Subcutaneous abdominal adipose tissue (tissue), 5 donors: ENCODE results near the gene PYGB.

Source experiments
- H3K27ac ChIP-seq: one replicate; pipeline ENCODE4 v1.7.0; 2013; ENCODE audit warnings: low read depth, mild to moderate bottlenecking, inconsistent platforms, low read length, moderate library complexity
- H3K27me3 ChIP-seq, 5 donors: one replicate each; pipeline ENCODE4 v1.7.0; 2013; ENCODE audit warnings: low read length in 5 of 5, inconsistent platforms in 1 of 5; ENCODE audit not compliant: control insufficient read depth in 5 of 5, insufficient read depth in 4 of 5
- H3K36me3 ChIP-seq, 5 donors: one replicate each; pipeline ENCODE4 v1.7.0; 2013; ENCODE audit warnings: low read length in 5 of 5; ENCODE audit not compliant: control insufficient read depth in 5 of 5, insufficient read depth in 5 of 5
- H3K4me1 ChIP-seq, 5 donors: one replicate each; pipeline ENCODE4 v1.7.0; 2013; ENCODE audit warnings: low read length in 5 of 5, mild to moderate bottlenecking in 3 of 5, moderate library complexity in 1 of 5; ENCODE audit not compliant: control insufficient read depth in 5 of 5, insufficient read depth in 5 of 5
- H3K4me3 ChIP-seq, 5 donors: one replicate each; pipeline ENCODE4 v1.7.0; 2013; ENCODE audit warnings: low read length in 5 of 5, low read depth in 1 of 5
- H3K9ac ChIP-seq, 5 donors: one replicate each; pipeline ENCODE4 v1.7.0; 2013; ENCODE audit warnings: low read length in 5 of 5, mild to moderate bottlenecking in 4 of 5, moderate library complexity in 3 of 5
- H3K9me3 ChIP-seq, 5 donors: one replicate each; pipeline ENCODE4 v1.7.0; 2013; ENCODE audit warnings: low read length in 5 of 5; ENCODE audit not compliant: control insufficient read depth in 5 of 5
- donor health status: healthy.
- donor health status: healthy.
- donor health status: healthy.
- donor health status: healthy.
- donor health status: healthy.

PYGB gene

DNA sequence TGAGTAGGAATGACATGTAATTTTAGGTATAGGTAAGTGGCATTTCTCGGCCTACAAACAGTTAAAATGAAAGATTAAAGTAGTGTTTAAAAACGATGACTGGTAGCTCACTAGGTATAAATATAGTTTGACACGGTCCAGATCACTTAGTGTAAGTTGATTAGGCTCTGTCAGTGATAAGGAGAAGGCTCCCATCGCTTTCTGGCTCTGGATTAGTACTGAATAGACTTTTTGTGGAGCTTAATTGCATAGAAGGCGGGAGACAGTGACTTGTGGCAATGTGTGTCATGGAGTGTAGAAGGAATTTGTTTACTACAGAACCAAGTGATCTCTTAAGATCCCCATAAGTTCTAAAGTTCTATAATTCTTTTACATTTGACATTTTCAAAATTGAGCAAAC is 6.7 kb downstream of the PYGB start:
- no peaks in the 10 kb centered on the region for H3K27me3 ChIP-seq
- peak overlapping the region; percentile 76 for H3K27ac ChIP-seq
- peaks cover 11 to 76% (median 68%) of the 10 kb centered on the region in 5 donors for H3K4me1 ChIP-seq
- H3K4me3 ChIP-seq: no peak overlapping the region
- H3K9ac ChIP-seq: peak overlapping the region in 3 of 5 donors; percentile 27 to 69 (median 66)
- no peaks in the 10 kb centered on the region for H3K9me3 ChIP-seq
- H3K36me3 ChIP-seq: peaks cover 0 to 14% (median 8%) of the 10 kb centered on the region in 5 donors

- H3K27ac ChIP-seq: peak overlapping the region; percentile 76
- peaks cover 0 to 20% (median 14%) of the 10 kb centered on the region in 5 donors for H3K36me3 ChIP-seq
- H3K27me3 ChIP-seq: no peaks in the 10 kb centered on the region
- no peak overlapping the region for H3K4me3 ChIP-seq
- peak overlapping the region in 3 of 5 donors; percentile 27 to 74 (median 66) for H3K9ac ChIP-seq
- H3K9me3 ChIP-seq: no peaks in the 10 kb centered on the region
- H3K4me1 ChIP-seq: peaks cover 11 to 71% (median 64%) of the 10 kb centered on the region in 5 donors
These were observed 7.2 kb downstream of the PYGB start for GRCh38 chr20:25254986-25255680.

DNA sequence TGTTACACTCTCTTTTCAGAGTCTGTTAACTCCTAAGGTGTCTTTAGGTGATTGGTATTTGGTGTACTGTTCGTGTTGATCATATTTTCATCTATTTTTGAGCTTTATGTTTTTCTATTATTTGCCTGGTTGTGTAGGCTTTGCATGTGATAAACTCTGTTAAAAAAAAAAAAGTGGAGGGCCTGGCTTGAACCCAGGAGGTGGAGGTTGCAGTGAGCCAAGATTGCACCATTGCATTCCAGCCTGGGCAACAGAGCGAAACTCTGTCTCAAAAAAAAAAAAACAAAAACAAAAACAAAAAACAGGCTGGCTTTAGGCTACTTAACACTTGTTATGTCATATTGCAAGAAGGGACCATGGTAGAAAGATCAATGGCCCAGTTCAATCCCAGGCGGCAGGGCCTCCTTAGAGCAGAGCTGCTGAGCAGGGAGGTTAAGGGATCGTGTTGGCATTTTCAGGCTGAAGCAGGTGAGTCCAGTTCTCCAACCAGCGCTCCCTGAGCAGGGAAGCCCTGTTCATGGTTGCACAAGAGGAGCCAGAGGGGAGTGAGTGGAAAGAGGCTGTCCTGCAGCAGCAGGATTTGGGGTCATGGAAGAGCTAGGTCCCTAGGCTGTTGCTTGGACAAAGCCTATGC is 8.5 kb downstream of the PYGB start:
- H3K9me3 ChIP-seq: no peaks in the 10 kb centered on the region
- H3K9ac ChIP-seq: peak overlapping the region in 2 of 5 donors; percentile 28 to 33
- no peaks in the 10 kb centered on the region for H3K27me3 ChIP-seq
- H3K4me1 ChIP-seq: peaks cover 7 to 61% (median 52%) of the 10 kb centered on the region in 5 donors
- H3K27ac ChIP-seq: peak overlapping the region; percentile 76
- peak overlapping the region in 2 of 5 donors; percentile 8 to 23 for H3K4me3 ChIP-seq
- peaks cover 0 to 30% (median 19%) of the 10 kb centered on the region in 5 donors for H3K36me3 ChIP-seq

GRCh38 chr20:25257130-25257529 is 9.2 kb downstream of the PYGB start:
- Histone ChIP-seq H3K36me3 (peaks cover 2 to 30% (median 19%) of the 10 kb centered on the region in 5 donors), H3K27me3 (no peaks in the 10 kb centered on the region), H3K9me3 (no peaks in the 10 kb centered on the region), H3K4me1 (peaks cover 7 to 53% (median 45%) of the 10 kb centered on the region in 5 donors), H3K27ac (peak overlapping the region; percentile 76), H3K4me3 (peak overlapping the region in 1 of 5 donors; percentile 8), H3K9ac (no peak overlapping the region)

- Histone ChIP-seq H3K9ac (no peak overlapping the region), H3K36me3 (peaks cover 2 to 28% (median 19%) of the 10 kb centered on the region in 5 donors), H3K9me3 (no peaks in the 10 kb centered on the region), H3K4me3 (no peak overlapping the region), H3K27me3 (no peaks in the 10 kb centered on the region), H3K27ac (no peak overlapping the region), H3K4me1 (peaks cover 4 to 45% (median 37%) of the 10 kb centered on the region in 5 donors)
These were observed 10.0 kb downstream of the PYGB start for GRCh38 chr20:25257756-25258475.

- Histone ChIP-seq H3K9ac (no peak overlapping the region), H3K36me3 (peaks cover 2 to 25% (median 19%) of the 10 kb centered on the region in 5 donors), H3K4me1 (peaks cover 4 to 40% (median 32%) of the 10 kb centered on the region in 5 donors), H3K4me3 (no peak overlapping the region), H3K27ac (no peak overlapping the region), H3K27me3 (no peaks in the 10 kb centered on the region), H3K9me3 (no peaks in the 10 kb centered on the region)
These were observed 10.6 kb downstream of the PYGB start for GRCh38 chr20:25258476-25258805.

DNA sequence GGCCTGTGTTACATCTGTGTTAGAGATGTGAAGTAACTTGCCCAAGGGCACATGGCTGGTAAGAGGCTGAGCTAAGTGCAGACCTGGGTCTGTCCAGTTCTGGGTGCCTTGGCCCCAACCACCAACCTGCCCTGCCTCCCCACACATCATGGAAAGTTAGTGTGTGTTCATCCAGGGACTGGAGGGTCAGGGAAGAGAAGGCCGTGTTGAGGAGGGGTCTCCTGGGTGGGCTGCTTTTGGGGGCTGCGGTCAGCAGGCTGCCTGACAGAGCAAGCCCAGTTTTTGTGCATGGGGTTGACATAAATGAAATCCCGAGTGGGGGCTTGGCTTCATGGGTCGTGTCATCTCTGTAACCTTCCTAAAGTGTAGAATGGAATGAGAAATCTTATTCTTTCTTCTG is 10.9 kb downstream of the PYGB start:
- H3K27ac ChIP-seq: no peak overlapping the region
- H3K9ac ChIP-seq: no peak overlapping the region
- no peak overlapping the region for H3K4me3 ChIP-seq
- H3K36me3 ChIP-seq: peaks cover 2 to 25% (median 19%) of the 10 kb centered on the region in 5 donors
- peaks cover 4 to 40% (median 32%) of the 10 kb centered on the region in 5 donors for H3K4me1 ChIP-seq
- no peaks in the 10 kb centered on the region for H3K9me3 ChIP-seq
- H3K27me3 ChIP-seq: no peaks in the 10 kb centered on the region

DNA sequence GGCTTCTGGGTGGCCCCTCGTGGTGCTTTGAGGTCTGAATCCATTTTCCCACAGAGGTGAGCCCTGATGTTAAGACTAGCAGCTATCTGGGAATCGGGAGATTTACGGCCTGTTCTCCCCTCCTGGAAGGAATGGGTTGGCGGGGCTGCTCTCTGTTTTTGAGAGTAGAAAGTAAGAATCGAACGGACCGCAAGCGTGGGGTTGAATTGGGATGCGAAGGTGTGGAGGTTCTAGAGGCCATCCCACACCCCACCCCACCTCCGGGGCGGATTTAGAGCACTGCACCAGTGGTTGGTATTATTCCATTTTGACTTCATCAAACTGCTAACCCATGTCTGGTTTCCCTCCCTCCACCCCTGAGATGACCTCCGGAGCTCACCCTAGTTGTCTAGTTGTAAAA is 11.5 kb downstream of the PYGB start:
- Histone ChIP-seq H3K9ac (no peak overlapping the region), H3K4me1 (peaks cover 4 to 37% (median 31%) of the 10 kb centered on the region in 5 donors), H3K27ac (no peak overlapping the region), H3K36me3 (peaks cover 2 to 25% (median 19%) of the 10 kb centered on the region in 5 donors), H3K9me3 (no peaks in the 10 kb centered on the region), H3K4me3 (no peak overlapping the region), H3K27me3 (no peaks in the 10 kb centered on the region)

- Histone ChIP-seq H3K36me3 (peaks cover 2 to 25% (median 19%) of the 10 kb centered on the region in 5 donors), H3K27me3 (no peaks in the 10 kb centered on the region), H3K9ac (no peak overlapping the region), H3K9me3 (no peaks in the 10 kb centered on the region), H3K4me1 (peaks cover 4 to 33% (median 26%) of the 10 kb centered on the region in 5 donors), H3K4me3 (no peak overlapping the region), H3K27ac (no peak overlapping the region)
These were observed 11.9 kb downstream of the PYGB start for GRCh38 chr20:25259788-25260254.
